ENCODE measurements around the gene APBA2.
A peak's percentile ranks its signal among the peaks of the same experiment; 100 is the strongest.

APBA2 gene

GRCh38 chr15:28942046-28942445 is 56.3 kb downstream of the APBA2 start:
- DNase-seq = no peak

GRCh38 chr15:28942571-28942970 is 56.8 kb downstream of the APBA2 start:
- DNase-seq = no peak

GRCh38 chr15:28943146-28943545 is 57.4 kb downstream of the APBA2 start:
- no peak for DNase-seq

DNA sequence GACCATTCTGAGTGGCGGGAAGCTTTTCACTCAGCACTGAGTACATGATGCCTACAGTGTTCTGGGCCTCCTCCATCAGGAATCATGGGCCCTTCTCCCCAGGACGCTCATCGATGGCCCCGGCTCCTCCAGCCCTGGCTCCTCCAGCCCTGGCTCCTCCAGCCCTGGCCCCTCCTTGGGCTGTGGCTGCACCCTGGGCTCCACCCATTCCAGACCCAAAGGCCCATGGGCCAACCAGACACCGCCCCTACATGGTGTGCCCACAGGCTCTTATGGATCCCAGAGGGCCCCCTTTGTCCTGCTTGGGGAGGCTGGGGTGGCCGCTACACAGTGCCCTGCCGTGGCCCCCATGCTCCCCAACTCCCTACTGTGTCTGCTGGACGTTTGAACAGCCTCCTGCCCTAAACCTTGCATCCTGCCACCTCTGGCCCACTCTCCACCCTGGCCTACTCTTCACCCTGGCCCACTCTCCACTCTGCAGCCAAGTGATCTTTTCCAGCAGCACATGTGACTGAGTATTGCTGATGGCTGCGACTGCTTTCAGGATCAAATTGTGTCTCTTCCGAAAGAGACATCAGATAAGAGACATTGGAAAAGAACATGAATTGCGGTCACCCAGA is 57.9 kb downstream of the APBA2 start:
- no peak for DNase-seq

GRCh38 chr15:28944286-28944685 is 58.5 kb downstream of the APBA2 start:
- DNase-seq = no peak

- no peak for DNase-seq
Measured at GRCh38 chr15:28944696-28945300, 59.0 kb downstream of the APBA2 start.

DNA sequence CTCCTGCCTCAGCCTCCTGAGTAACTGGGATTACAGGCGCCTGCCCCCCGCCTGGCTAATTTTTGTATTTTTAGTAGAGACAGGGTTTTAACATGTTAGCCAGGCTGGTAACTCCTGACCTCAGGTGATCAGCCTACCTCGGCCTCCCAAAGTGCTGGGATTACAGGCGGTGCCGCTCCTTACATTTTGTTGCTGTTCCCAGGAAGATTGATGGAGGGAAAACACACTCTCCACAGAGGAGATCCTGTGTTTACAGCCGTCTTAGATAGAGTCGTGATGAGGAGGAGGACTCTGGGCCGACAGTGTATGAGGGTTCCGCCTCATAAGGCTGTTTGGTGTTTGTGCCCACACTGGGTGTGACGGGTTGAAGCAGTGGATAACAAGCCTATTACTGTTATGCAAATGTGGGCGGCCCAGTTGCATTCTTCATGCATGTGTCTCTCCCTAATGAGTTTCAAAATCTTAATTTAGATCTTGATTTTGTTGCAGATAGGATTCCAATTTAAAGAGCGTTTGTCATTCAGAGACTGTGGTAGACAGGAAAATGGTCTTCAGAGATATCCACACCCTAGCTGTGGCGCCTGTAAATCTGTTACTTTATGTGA is 60.0 kb downstream of the APBA2 start:
- no peak for DNase-seq

GRCh38 chr15:28946803-28947202 is 61.0 kb downstream of the APBA2 start:
- no peak for DNase-seq

DNA sequence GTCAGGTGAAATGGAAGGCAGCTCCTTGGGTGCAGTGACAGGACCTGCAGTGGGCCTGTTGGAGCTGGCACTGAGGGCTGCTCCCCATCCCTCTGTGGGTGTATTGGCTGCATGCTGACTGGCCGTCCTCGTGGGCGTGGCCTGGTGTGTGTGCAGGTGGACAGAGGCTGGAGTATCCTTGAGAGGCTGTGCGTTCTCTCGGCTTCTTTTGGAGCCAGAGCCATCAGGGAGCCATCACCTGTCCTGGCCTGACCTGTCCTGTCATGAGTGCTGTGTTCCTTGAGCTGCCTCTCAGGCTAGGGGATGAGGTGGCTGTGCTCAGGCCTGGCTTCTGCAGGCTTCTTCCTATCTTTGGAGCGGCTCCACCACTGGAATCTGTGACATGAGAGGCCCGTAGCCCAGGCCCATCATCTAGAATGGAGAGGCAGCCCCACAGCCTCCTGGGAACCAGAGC is 61.5 kb downstream of the APBA2 start:
- no peak for DNase-seq

GRCh38 chr15:28948036-28948435 is 62.3 kb downstream of the APBA2 start:
- DNase-seq = no peak

DNA sequence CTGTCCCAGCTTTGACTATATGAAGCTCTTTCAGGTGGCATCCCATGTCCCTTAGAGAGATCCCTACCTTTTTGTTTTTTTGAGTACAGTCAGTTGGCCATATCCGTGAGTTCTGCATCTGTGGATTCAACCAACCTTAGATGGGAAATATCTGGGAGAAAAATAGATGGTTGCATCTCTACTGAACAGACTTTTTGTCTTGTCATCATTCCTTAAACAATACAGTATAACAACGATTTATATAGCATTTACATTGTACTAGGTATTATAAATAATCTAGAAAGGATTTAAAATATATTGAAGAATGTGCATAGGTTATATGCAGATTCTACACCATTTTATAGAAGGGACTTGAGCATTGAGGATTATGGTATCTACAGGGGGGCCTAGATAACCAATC is 65.1 kb downstream of the APBA2 start:
- no peak for DNase-seq

GRCh38 chr15:28952666-28953491 is 67.1 kb downstream of the APBA2 start:
- DNase-seq = peak; percentile 66

GRCh38 chr15:28953573-28954195 is 67.9 kb downstream of the APBA2 start:
- no peak for DNase-seq

GRCh38 chr15:28954466-28955159 is 68.8 kb downstream of the APBA2 start:
- peak; percentile 39 for DNase-seq

GRCh38 chr15:28955160-28955992 is 69.6 kb downstream of the APBA2 start:
- peak; percentile 90 for DNase-seq

- DNase-seq = no peak
Measured at GRCh38 chr15:28955993-28956421, 70.2 kb downstream of the APBA2 start.

GRCh38 chr15:28956491-28956890 is 70.7 kb downstream of the APBA2 start:
- no peak for DNase-seq

DNA sequence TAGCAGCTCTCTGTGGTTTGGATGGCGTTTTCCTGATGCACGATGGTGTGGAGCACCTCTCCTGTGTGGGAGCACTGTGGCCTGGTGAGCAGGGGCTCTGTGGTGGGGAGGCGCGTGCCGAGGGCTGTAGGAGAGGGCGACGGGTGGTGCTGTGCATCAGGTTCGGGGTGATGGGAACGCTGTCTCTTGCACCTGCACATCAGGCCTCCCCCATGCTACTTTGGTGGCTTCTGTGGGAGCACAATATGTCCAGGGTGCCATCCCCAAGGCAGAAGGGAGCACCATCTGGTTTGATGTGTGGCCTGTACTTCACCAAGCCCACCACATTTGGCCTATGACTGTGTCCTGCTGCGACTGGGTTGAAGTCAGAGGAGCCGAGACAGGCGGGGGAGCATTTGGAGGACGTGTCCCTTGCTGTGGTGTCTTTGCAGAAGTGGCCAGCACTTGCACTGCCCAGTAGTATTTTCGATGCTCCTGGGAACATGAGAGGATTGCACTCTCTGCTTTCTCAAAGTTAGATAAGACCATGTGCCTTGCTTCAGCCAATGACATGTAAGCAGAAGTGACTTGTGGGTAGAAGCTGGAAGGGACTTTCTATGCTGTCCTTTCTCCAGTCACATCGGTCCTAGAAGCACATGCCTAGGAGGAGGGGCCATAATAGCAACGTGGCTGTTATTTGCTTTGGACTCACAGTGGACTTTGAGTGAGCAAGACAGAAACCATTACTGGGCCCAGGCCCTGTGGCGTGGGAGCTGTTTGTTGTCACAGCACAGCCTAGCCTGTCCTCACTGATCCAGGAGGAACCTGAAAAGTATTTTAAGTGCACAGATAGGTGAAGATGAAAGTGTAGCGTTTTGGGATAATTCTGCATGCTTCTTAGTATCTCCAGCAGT is 72.1 kb downstream of the APBA2 start:
- no peak for DNase-seq

- no peak for DNase-seq
Measured at GRCh38 chr15:28959326-28959725, 73.6 kb downstream of the APBA2 start.

- DNase-seq = no peak
Measured at GRCh38 chr15:28960979-28961378, 75.2 kb downstream of the APBA2 start.
